ENCODE measurements around the gene SFSWAP. TPM values are rescaled to one million over a fixed set of nuclear protein-coding genes. Genes with fewer than 3 reads are reported as not detected.

SFSWAP gene
- total and polyA plus RNA-seq, 2 of the 13 experiments (the other 11 are each of a cell fraction or from before 2014, with no cell fraction given) = 17.1 to 27.7 TPM

DNA sequence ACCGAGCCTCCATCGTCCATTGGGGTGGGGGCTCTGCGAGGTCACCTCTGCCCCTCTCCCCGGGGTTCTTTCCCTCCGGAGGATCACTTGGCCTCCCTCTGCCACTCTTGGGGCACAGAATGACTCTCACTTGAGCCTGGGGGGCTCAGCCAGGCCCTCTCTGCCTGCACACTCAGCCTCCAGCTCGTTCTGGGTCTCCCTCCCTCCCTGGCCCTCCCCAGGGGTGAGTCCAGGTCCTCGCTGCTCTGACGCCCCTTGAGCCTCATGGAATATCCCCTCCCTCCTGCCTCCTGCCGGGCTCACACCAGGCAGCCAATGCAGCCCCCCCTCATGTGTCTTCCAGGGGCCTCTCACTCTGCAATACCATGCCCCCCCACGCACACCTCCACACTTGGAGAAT is 17.7 kb upstream of the SFSWAP start (continued):
- no peak for TF ChIP-seq ZNF713 (CRISPR knock-in tag; IDR thresholded peaks at IDR 0.05)
- no peak for TF ChIP-seq POLR2A (IDR thresholded peaks at IDR 0.05; ENCODE audit: insufficient read depth in 1 of 2, low read depth in 2 of 2, low read length in 2 of 2)

DNA sequence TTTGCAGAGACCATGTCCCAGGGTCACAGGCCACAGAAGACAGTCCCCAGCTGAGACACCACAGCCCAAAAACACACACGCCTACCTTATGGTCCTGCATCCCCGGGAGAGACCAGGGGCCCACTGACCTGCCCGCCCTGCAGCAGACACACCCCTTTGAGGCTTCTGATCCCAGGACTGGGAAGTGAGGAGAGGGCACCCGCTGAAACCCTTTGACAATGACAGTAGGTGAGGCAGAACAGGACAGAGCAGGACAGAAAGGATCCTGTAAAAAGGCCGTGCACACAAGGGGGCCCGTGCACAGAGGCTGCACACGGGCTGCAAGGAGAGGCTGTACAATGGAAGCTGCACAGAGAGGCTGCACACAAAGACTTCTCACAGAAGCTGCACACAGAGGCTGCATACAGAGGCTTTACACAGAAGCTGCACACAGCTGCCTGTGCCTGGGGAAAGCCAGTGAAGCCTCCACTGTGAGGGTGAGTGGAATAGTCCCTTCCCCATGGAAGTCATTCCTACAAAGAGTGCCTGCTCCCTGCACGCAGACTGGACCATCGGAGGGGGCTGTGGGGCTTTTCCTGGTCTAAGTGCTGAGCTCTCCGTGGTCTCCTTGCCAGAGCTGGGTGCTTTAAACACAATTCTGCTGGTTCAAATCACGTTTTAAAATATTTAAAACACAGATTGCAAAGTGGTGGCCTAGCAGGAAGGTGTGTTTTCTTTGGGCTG is 16.6 kb upstream of the SFSWAP start:
- no peaks in the 10 kb centered on the region for H3K79me2 ChIP-seq (ENCODE audit: insufficient read depth, low read length)
- BruUV-seq (replicated peaks) = no TSS peak
- intact Hi-C loops (cut with micrococcal nuclease; ENCODE audit: unreplicated experiment) = no loop called here
- no peak for TF ChIP-seq KLF15 (CRISPR knock-in tag; IDR thresholded peaks at IDR 0.05; ENCODE audit: borderline replicate concordance)
- TF ChIP-seq, protein P1, sequence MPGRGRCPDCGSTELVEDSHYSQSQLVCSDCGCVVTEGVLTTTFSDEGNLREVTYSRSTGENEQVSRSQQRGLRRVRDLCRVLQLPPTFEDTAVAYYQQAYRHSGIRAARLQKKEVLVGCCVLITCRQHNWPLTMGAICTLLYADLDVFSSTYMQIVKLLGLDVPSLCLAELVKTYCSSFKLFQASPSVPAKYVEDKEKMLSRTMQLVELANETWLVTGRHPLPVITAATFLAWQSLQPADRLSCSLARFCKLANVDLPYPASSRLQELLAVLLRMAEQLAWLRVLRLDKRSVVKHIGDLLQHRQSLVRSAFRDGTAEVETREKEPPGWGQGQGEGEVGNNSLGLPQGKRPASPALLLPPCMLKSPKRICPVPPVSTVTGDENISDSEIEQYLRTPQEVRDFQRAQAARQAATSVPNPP (CRISPR knock-in tag; IDR thresholded peaks at IDR 0.05) = no peak
- TF ChIP-seq SP5 (CRISPR knock-in tag; IDR thresholded peaks at IDR 0.05; ENCODE audit: borderline replicate concordance, low read depth) = no peak
- no peak for TF ChIP-seq POLR2G (IDR thresholded peaks at IDR 0.05; ENCODE audit: low read depth, low read length)
- no peak for TF ChIP-seq RFXANK (CRISPR knock-in tag; IDR thresholded peaks at IDR 0.05)
- TF ChIP-seq, protein P2, sequence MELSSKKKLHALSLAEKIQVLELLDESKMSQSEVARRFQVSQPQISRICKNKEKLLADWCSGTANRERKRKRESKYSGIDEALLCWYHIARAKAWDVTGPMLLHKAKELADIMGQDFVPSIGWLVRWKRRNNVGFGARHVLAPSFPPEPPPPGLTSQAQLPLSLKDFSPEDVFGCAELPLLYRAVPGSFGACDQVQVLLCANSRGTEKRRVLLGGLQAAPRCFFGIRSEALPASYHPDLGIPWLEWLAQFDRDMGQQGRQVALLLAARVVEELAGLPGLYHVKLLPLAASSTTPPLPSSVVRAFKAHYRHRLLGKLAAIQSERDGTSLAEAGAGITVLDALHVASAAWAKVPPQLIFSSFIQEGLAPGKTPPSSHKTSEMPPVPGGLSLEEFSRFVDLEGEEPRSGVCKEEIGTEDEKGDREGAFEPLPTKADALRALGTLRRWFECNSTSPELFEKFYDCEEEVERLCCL (CRISPR knock-in tag; IDR thresholded peaks at IDR 0.05; ENCODE audit: borderline replicate concordance) = no peak
- no peak for TF ChIP-seq ZNF253 (CRISPR knock-in tag; IDR thresholded peaks at IDR 0.05; ENCODE audit: borderline replicate concordance)
- TF ChIP-seq ZNF569 (CRISPR knock-in tag; IDR thresholded peaks at IDR 0.05; ENCODE audit: borderline replicate concordance) = no peak
- TF ChIP-seq, protein P3, sequence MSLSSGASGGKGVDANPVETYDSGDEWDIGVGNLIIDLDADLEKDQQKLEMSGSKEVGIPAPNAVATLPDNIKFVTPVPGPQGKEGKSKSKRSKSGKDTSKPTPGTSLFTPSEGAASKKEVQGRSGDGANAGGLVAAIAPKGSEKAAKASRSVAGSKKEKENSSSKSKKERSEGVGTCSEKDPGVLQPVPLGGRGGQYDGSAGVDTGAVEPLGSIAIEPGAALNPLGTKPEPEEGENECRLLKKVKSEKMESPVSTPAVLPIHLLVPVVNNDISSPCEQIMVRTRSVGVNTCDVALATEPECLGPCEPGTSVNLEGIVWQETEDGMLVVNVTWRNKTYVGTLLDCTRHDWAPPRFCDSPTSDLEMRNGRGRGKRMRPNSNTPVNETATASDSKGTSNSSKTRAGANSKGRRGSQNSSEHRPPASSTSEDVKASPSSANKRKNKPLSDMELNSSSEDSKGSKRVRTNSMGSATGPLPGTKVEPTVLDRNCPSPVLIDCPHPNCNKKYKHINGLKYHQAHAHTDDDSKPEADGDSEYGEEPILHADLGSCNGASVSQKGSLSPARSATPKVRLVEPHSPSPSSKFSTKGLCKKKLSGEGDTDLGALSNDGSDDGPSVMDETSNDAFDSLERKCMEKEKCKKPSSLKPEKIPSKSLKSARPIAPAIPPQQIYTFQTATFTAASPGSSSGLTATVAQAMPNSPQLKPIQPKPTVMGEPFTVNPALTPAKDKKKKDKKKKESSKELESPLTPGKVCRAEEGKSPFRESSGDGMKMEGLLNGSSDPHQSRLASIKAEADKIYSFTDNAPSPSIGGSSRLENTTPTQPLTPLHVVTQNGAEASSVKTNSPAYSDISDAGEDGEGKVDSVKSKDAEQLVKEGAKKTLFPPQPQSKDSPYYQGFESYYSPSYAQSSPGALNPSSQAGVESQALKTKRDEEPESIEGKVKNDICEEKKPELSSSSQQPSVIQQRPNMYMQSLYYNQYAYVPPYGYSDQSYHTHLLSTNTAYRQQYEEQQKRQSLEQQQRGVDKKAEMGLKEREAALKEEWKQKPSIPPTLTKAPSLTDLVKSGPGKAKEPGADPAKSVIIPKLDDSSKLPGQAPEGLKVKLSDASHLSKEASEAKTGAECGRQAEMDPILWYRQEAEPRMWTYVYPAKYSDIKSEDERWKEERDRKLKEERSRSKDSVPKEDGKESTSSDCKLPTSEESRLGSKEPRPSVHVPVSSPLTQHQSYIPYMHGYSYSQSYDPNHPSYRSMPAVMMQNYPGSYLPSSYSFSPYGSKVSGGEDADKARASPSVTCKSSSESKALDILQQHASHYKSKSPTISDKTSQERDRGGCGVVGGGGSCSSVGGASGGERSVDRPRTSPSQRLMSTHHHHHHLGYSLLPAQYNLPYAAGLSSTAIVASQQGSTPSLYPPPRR (CRISPR knock-in tag; IDR thresholded peaks at IDR 0.05; ENCODE audit: borderline replicate concordance) = no peak
- TF ChIP-seq, protein P4, sequence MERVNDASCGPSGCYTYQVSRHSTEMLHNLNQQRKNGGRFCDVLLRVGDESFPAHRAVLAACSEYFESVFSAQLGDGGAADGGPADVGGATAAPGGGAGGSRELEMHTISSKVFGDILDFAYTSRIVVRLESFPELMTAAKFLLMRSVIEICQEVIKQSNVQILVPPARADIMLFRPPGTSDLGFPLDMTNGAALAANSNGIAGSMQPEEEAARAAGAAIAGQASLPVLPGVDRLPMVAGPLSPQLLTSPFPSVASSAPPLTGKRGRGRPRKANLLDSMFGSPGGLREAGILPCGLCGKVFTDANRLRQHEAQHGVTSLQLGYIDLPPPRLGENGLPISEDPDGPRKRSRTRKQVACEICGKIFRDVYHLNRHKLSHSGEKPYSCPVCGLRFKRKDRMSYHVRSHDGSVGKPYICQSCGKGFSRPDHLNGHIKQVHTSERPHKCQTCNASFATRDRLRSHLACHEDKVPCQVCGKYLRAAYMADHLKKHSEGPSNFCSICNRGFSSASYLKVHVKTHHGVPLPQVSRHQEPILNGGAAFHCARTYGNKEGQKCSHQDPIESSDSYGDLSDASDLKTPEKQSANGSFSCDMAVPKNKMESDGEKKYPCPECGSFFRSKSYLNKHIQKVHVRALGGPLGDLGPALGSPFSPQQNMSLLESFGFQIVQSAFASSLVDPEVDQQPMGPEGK (CRISPR knock-in tag; IDR thresholded peaks at IDR 0.05) = no peak

More for the DNA sequence above, 16.6 kb upstream of the SFSWAP start:
- Histone ChIP-seq H3K27me3 (ENCODE audit: control insufficient read depth in 1 of 2, insufficient read depth in 2 of 2, low read length in 2 of 2) (peaks cover 2 to 58% of the 10 kb centered on the region in 2 experiments; a peak in 4 of 5 replicates), H3K4me2 (ENCODE audit: low read depth, low read length) (no peak overlapping the region), H3K9me3 (ENCODE audit: low read length) (no peaks in the 10 kb centered on the region), H3K36me3 (replicated peaks in 1 of 2; ENCODE audit: control insufficient read depth in 1 of 2, insufficient read depth in 2 of 2, low read length in 2 of 2) (no peaks in the 10 kb centered on the region), H3K4me3 (replicated peaks in 1 of 3; ENCODE audit: insufficient read depth in 1 of 3, low read depth in 2 of 3, low read length in 3 of 3) (no peak overlapping the region), H3K27ac (ENCODE audit: extremely low read length, insufficient read depth, low read length) (no peak overlapping the region), H3K4me1 (ENCODE audit: insufficient read depth, low read length) (no peaks in the 10 kb centered on the region), H2AFZ (ENCODE audit: low read length) (no peak overlapping the region), H4K20me1 (ENCODE audit: insufficient read depth, low read length) (no peaks in the 10 kb centered on the region), H3K9ac (ENCODE audit: insufficient read depth, low read depth, low read length) (no peak overlapping the region)
- CTCF ChIA-PET (ENCODE audit: low intra/inter-chr PET ratio, low total read pairs) = no interaction called here
- DNase-seq (ENCODE audit: low spot score) = no peak
- POLR2A ChIA-PET = no interaction called here
- in situ Hi-C loops (cut with HindIII; ENCODE audit: extremely low pct_ligation_motif_present, low pct_unique_long_range_greater_than_20kb) = no loop called here
- no peak; the same call in 2 of the 3 replicates for ATAC-seq
- no peak for FAIRE-seq
- 15% methylated on average over 6 of the region's 11 CpGs for WGBS (ENCODE audit: low lambda C conversion rate)
